AG08396 (cell line): ENCODE results near the gene CYP11A1.
A peak's percentile ranks its signal among the peaks of the same experiment; 100 is the strongest.

Experiments used
- DNase-seq: peaks from one replicate; pipeline ENCODE4 v3.0.0; 2012; ENCODE audit warnings: low spot score, mixed read lengths

Gene CYP11A1

GRCh38 chr15:74367296-74367854 is at the start of gene CYP11A1:
Gene CYP11A1 (minus strand): TSS chr15:74367646. CDS start chr15:74367585, 61 bp downstream.
- DNase-seq: no peak

- no peak for DNase-seq
These were observed 49.8 kb upstream of the CYP11A1 start for GRCh38 chr15:74417225-74417624.

DNA sequence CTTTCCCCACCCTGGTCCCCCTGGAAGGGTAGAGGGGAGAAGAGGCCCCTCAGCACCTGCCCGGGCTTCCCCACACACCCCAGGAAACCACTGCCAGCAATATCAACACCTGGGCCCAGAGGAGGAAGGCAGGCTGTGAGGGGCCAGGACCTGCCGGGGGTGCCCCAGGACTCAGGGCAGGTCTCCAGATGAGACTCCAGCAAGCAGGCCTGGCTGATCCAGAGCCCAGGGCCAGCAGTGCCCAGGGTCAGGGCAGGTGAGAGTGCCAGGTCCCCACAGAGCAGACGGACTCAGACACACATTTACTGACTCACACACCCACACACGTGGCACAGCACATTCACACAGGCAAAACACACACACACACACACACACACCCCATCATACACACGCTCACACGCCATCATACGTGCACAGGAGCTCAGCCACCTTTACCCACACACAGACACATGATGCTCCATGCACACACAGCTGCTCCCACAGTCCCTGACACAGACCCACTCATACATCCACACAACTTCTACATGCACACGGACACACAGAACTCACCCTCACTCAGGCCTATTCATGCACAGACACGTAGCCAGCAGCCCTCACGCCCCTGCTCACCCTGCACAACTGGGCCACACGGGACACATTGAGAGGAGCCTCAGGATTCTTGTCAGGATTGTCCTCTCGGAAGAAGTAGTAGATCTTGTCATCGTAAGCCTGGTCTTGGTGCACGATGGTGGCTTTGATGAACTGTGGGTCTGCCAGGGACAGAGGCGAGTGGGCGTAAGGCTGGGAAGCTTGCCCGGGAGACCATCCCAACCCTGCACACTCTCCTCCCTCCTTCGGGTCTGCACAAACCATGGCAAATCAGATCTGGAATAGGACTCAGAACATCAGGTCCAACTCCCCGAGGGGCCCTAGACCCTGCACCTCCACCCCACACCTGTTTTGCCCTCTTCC is 48.8 kb upstream of the CYP11A1 start:
- DNase-seq: no peak

GRCh38 chr15:74414603-74415338 is 47.3 kb upstream of the CYP11A1 start:
- no peak for DNase-seq

GRCh38 chr15:74414081-74414580 is 46.7 kb upstream of the CYP11A1 start:
- no peak for DNase-seq

DNA sequence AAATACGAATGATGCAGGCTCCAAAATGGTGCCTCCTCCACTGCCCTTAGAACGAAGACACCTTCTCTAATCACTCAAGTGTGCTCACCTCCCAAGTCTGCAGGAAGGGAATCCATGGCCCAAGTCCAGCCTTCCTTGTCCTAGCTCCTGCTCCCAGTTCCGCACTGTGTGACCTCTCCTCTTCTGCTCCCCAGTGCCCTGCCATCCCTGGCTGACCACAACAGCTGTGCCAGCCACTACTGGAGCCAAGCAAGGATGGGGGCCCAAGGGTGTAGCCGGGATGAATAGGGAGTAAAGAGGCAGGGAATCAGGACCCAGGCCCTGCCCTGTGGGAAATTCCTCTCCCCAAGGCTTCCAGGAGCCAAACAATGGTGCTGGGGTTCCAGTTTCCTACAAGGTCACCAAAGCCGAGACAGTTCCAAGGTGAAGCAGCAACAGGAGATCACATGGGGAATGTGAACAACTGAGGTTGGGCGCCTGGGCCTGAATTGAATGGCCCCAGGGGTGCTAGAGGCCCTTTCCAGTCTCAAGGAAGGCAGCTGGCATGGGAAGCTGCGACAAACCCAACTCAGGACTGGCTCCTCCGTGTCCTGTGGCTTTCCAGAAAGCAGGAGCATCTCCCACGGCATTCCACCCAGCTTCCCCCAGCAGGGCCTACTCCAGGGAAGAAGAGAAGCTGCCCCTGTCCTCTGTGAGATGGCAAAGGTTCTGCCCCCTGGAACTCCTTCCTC is 46.1 kb upstream of the CYP11A1 start:
- no peak for DNase-seq

- DNase-seq: no peak
These were observed 44.7 kb upstream of the CYP11A1 start for GRCh38 chr15:74412159-74412558.

DNA sequence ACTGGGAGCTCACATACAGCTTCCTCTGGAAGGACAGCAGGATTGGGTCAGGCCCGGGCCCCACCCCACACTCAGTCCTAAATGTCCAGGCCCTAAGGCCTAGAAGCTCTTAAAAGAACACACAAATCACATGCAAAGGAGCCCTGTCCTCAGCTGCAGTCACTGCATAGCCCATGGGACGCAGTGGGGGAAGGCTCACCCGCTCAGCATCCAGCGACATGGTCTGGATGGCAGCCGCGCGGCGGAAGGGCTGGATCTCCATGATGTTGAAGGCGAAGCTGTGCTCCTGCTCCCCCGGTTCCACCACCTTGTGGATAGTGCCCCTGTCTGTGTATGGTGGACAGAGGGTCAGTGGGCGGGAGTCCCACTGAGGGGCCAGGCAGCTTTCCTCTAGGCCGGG is 44.2 kb upstream of the CYP11A1 start:
- DNase-seq: no peak

GRCh38 chr15:74410502-74410901 is 43.1 kb upstream of the CYP11A1 start:
- no peak for DNase-seq

DNA sequence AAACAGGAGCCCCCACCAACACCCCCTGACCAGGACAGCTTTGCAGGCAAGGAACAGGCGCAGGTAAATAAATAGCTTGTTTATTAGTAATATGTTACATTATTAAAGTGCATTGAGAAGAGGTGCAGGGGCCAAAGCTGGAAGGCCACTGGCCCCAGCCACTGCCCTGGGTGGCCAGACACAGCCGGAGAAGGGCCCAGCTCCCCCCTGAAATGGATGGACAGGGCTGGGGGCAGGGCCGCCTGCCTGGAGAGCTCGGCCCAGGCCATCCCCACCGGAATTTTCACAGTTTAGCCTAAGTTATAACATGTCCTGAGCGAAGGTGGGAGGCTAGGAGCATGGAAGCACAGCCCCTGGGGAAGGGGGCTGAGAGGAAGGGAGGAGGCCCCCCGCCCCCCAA is 41.8 kb upstream of the CYP11A1 start:
- DNase-seq: no peak

DNA sequence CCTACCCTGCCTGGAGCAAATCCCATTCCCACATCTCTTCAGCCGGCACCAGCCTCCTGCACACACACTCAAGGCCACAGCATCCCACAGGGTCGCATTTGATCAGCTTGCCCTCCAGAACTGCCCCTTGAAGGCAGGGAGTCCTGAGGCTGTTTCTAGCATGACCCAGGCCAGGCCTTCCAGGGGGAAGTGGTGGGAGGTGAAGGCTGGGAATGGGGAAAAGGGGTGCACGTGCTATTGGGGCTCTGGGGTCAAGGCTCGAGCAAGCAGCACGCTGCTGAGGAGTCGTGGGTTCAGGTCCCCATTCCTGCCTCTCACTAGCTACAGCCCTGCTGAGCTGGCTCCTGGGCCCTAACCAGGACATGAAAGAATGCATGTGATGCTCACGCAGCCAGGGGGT is 41.4 kb upstream of the CYP11A1 start:
- DNase-seq: no peak

DNA sequence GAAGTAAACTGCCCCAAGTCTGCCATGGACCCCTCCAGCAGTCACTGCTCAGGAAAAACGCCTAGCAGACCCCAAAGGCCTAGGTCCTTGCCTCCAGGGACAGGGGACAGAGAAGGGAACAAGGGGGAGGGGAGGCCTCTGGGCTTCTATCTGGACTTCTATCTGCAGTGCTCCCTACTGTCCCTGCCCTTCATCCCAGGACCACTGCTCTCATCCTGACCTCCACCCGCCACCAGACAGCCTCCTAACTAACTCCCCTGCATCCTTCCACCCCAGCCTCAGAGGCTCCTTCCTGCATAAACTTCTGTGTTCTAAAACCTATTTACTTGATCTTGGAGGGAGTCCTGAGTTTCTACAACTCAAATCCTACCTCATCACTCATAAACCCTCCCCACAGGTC is 40.9 kb upstream of the CYP11A1 start:
- DNase-seq: no peak

- peak; percentile 94 for DNase-seq
These were observed 39.7 kb upstream of the CYP11A1 start for GRCh38 chr15:74406992-74407705.

GRCh38 chr15:74406517-74406916 is 39.1 kb upstream of the CYP11A1 start:
- no peak for DNase-seq

DNA sequence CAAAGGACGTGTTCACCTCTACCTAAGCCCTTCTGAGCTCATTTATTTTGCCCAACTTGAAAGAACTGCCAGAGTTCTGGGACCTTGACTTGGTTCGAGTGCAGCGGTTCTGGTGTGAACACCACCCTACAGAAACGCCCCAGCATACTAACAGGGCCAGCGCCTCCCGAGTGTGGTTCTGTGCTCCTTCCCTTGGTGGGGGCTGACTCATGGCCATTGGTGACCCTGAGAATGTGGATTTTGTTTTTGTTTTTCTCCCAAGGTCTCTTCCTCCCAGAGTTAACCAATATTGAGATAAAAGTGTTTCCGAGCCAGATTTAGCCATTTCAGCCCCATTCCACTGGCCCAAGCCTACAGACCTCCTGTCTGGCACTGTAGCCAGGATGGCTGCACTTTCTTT is 38.4 kb upstream of the CYP11A1 start:
- no peak for DNase-seq

DNA sequence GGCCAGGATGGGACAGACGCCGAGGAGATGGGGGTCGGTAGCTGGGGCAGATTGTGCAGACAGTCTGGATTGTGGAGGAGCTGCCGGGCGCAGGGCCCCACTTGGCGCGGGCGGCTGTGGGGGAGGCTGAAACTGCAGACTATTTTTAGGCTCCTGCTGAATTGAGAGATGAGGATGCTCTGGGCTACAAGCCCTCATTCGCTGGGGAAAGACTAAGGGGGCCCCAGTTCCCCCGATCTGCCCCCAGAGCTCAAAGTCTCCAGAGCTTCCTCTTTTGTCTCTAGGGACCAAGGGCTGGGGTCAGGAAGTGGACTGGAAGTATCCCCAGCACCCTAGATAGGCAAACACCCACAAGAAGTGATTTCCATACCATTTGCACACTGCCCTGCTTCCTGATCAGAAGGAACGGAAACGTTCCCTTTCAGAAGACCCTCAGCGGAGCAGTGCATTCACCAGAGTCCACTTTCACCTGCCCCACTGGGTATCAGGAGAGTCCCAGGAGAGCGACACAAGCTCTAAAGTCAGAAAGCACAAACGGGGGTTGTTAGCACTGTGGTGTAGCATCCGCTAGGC is 36.6 kb upstream of the CYP11A1 start:
- DNase-seq: no peak

DNA sequence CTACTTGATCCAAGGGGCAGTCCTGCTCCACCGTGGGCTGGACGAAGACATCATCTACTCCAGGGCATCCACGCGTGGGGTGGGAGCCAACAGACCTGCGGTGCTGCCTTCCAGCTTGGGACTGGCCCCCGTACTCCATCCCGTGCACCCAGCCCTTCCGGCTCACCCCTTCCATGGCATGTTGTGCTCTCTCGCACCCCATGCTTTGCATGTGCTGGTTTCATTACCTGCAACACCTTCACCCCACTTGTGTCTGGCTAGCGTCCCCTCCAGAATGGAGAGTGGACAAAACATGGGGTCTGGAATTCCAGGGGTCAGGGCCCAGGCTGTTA is 36.1 kb upstream of the CYP11A1 start:
- DNase-seq: no peak

- DNase-seq: no peak
These were observed 35.6 kb upstream of the CYP11A1 start for GRCh38 chr15:74402873-74403587.

- DNase-seq: no peak
These were observed 34.9 kb upstream of the CYP11A1 start for GRCh38 chr15:74402337-74402841.
